K562 (cell line): Measurements from ENCODE around the gene RBM3.

Source experiments
- CCAR2 ChIP-seq: fragments of 200-400 bp; formaldehyde crosslinking; IDR thresholded peaks from 2 replicates; pipeline ENCODE4 v1.6.1; 2017; ENCODE audit warnings: mild to moderate bottlenecking, low read depth, low read length
- CHD2 ChIP-seq: IDR thresholded peaks from 2 replicates; pipeline ENCODE4 v1.6.1; 2011; ENCODE audit warnings: low read depth, low read length
- CTCF ChIP-seq, 3 experiments: IDR thresholded peaks in 2 of 3; conservative IDR thresholded peaks in 1 of 3; 2 replicates each; pipeline ENCODE4 v1.5.1; 2011 to 2012; ENCODE audit warnings: low read length in 3 of 3, mild to moderate bottlenecking in 3 of 3, control low read depth in 2 of 3, improper control_type of control experiment in 1 of 3, inconsistent platforms in 1 of 3, low read depth in 1 of 3, mixed read lengths in 1 of 3, moderate library complexity in 1 of 3; ENCODE audit not compliant: insufficient read depth in 2 of 3
- HNRNPLL ChIP-seq: fragments of 200-400 bp; formaldehyde crosslinking; IDR thresholded peaks from 2 replicates; pipeline ENCODE4 v1.6.1; 2017; ENCODE audit warnings: low read length, low read depth, mild to moderate bottlenecking; ENCODE audit not compliant: poor library complexity, severe bottlenecking
- IRF1 ChIP-seq: sonication (generic); formaldehyde crosslinking; IDR thresholded peaks from 2 replicates; pipeline ENCODE4 v1.8.0; 2022; ENCODE audit warnings: missing genetic modification reagents, mild to moderate bottlenecking, borderline replicate concordance
- ZNF785 ChIP-seq: fragments of 250-450 bp; sonication (Bioruptor Pico); IDR thresholded peaks from 2 replicates; pipeline ENCODE4 v1.4.0; 2020; ENCODE audit warnings: mild to moderate bottlenecking

GRCh38 chrX:48595929-48596328 is 21.6 kb downstream of the RBM3 start:
- no peak for TF ChIP-seq CTCF (IDR thresholded peaks at IDR 0.05 in 2 of 3, conservative IDR thresholded peaks at IDR 0.05 in 1 of 3; ENCODE audit: insufficient read depth in 2 of 3, low read depth in 1 of 3, low read length in 3 of 3)
- TF ChIP-seq IRF1, result no peak
- TF ChIP-seq CHD2, result no peak
- TF ChIP-seq HNRNPLL, result no peak
- TF ChIP-seq ZNF785 (CRISPR knock-in tag), result no peak
- no peak for TF ChIP-seq CCAR2
